ENCODE measurements around the gene DACT2. TPM values are rescaled to one million over a fixed set of nuclear protein-coding genes. Genes with fewer than 3 reads are reported as not detected.
"Not testable (repeated sequence)": the region's sequence is repeated elsewhere in the genome, so short reads cannot be mapped to it uniquely, and the experiment has no call there.

DACT2 gene
- total RNA-seq, 4 donors from 2014 or later: 0.24 TPM; not detected in 3

DNA sequence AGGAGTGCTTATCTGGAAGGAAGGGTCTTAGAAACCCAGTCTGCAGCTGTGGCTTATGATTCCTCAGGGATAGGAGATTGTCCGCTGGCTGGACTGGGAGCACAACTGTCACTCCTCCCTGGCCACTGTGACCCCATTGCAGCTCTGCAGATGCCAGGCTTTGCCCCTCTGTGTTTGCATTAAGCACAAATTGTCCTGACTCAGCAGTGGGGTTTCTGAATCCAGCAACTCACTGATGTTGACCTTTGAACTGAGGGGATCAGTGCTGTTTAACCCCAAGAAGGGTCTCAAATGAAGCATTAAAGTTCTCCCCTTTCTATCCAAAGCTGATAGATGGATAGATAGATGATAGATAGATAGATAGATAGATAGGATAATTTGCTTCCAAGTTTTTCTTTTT lies 29.5 kb downstream of the DACT2 start:
- H3K4me3 ChIP-seq: no peak overlapping the region
- intact Hi-C loops (cut with DNase I; ENCODE audit: low total_unique reads): no loop called here
- no peak for ATAC-seq
- TF ChIP-seq, protein P1, sequence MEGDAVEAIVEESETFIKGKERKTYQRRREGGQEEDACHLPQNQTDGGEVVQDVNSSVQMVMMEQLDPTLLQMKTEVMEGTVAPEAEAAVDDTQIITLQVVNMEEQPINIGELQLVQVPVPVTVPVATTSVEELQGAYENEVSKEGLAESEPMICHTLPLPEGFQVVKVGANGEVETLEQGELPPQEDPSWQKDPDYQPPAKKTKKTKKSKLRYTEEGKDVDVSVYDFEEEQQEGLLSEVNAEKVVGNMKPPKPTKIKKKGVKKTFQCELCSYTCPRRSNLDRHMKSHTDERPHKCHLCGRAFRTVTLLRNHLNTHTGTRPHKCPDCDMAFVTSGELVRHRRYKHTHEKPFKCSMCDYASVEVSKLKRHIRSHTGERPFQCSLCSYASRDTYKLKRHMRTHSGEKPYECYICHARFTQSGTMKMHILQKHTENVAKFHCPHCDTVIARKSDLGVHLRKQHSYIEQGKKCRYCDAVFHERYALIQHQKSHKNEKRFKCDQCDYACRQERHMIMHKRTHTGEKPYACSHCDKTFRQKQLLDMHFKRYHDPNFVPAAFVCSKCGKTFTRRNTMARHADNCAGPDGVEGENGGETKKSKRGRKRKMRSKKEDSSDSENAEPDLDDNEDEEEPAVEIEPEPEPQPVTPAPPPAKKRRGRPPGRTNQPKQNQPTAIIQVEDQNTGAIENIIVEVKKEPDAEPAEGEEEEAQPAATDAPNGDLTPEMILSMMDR (IDR thresholded peaks at IDR 0.05 in 4 of 5, conservative IDR thresholded peaks at IDR 0.05 in 1 of 5): no peak
- no peak for TF ChIP-seq POLR2A (IDR thresholded peaks at IDR 0.05)
- no peak for DNase-seq
- no peaks in the 10 kb centered on the region for H3K4me1 ChIP-seq
- no peak overlapping the region for H3K27ac ChIP-seq
- peaks cover 2 to 22% (median 4%) of the 10 kb centered on the region in 3 donors for H3K27me3 ChIP-seq
- in situ Hi-C loops (cut with MboI; ENCODE audit: low sequenced_read_pairs in 4 of 4): no loop called here
- no peaks in the 10 kb centered on the region for H3K9me3 ChIP-seq
- no peaks in the 10 kb centered on the region for H3K36me3 ChIP-seq

DNA sequence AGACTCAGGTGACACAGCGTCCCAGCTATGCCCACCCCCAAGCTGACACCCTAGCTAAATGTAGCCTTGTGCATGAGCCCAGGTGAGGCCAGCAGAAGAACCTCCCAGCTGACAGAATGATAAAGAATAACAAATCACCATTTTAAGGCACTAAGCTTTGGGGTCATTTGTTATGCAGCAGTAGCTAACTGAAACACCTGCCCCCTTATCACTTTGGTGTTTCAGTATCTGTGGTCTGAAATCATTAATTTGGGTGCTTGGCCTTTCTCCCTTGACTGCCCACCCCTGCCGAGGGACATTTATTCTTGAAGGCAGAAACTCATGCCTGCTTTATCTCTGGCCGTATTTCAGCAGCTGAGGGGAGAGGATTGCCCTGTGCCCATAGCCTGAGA lies 30.0 kb downstream of the DACT2 start:
- intact Hi-C loops (cut with DNase I; ENCODE audit: low total_unique reads) (no loop called here), in situ Hi-C loops (cut with MboI; ENCODE audit: low sequenced_read_pairs in 4 of 4) (no loop called here)
- DNase-seq (no peak), ATAC-seq (no peak)
- no peak for TF ChIP-seq POLR2A (IDR thresholded peaks at IDR 0.05)
- TF ChIP-seq, protein P1 (IDR thresholded peaks at IDR 0.05 in 4 of 5, conservative IDR thresholded peaks at IDR 0.05 in 1 of 5): no peak
- H3K27ac ChIP-seq: no peak overlapping the region
- H3K4me1 ChIP-seq: no peaks in the 10 kb centered on the region
- H3K36me3 ChIP-seq: no peaks in the 10 kb centered on the region
- no peak overlapping the region for H3K4me3 ChIP-seq
- no peaks in the 10 kb centered on the region for H3K9me3 ChIP-seq
- peaks cover 2 to 22% (median 4%) of the 10 kb centered on the region in 3 donors for H3K27me3 ChIP-seq

DNA sequence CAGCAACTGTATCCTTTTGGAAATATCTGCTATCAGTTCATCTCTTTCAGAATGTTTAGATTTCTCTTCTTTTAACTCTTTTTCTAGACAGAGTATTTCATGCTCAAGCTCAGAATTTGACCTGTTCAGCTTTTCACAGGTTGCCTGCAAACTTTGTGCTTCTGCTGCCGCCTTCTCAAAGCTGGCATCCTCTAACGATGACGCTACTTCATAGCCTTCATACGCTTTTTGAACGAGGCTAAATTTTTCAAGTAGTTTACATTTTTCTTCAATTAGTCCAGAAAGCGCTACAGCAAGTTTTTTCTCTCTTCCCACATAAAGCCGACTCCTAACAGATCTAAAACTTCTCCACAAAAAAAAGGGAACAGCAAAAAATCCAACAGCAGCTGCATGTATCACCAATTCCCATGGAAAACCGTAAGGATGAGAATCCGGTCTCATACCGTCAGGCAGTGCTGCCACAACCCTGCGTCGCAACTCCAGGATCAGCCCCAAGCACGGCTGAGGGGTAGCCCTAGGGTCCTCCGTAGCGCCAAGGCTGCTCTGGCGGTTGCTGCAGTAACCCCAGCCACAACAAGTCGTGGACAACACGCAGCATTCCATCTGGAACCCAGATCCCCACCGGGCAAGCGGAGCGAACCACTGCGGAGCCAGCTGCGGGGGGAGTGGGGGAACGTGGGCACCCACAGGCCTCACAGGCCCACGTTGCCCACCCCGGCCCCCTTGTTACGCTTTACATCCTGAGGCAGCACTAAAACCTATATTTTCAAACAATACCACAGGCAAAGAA lies 30.6 kb downstream of the DACT2 start:
- intact Hi-C loops (cut with DNase I; ENCODE audit: low total_unique reads): no loop called here
- DNase-seq: no peak
- Histone ChIP-seq H3K4me1 (no peaks in the 10 kb centered on the region), H3K27ac (no peak overlapping the region), H3K4me3 (no peak overlapping the region), H3K9me3 (no peaks in the 10 kb centered on the region), H3K27me3 (peaks cover 2 to 22% (median 4%) of the 10 kb centered on the region in 3 donors), H3K36me3 (no peaks in the 10 kb centered on the region)
- in situ Hi-C loops (cut with MboI; ENCODE audit: low sequenced_read_pairs in 4 of 4): no loop called here
- no peak for ATAC-seq
- TF ChIP-seq POLR2A (IDR thresholded peaks at IDR 0.05): no peak

DNA sequence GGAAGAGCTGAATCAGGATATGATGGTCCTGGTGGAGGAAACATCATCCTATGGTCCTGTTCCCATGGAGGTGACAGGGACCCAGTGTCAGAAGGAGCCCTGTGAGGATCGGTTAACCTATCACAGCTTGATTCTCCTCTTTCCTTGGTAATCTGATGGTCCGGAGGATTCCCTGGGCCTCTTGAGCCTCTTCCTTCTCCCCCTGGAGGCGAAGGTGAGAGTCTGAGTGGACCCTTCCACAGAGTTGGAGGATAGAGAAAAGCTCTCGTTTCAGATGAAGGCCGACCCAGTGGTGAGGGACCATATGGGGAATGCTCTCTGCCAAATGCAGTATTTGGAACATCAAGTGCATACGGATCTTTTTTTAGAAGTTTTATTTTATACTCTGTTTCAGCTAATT lies 32.1 kb downstream of the DACT2 start:
- in situ Hi-C loops (cut with MboI; ENCODE audit: low sequenced_read_pairs in 4 of 4); DNase-seq: not testable (repeated sequence)

DNA sequence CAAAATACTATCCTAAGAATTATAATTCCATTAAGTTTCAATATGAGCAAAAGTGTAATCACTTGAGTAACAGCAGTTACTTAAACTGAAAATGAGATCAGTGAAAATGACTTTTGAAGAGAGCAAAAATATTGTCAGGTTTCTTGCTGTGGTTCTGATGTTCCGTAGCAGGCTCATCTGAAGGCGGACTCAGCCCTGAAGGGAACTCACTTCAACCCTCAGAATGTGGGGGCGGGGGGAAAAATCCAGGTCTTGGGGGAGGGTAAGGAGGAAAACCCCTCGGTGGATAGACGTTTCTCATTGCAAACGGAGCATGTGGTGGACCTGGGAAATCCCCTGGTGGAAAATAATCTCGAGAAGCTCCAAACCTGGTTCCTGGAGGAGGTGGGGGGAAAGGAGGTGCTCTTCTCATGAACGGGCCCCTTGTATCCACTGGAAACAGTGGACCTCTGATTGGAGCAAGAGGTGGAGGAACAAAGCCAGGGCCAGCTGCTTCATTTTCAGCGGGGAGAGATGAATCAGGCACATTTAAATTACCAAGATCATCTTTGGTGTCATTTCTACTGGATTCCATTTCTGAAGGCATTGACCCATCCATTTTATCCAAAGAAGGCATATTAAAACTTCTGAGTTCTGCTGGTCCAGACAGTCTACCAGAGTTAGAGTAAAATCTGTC lies 32.7 kb downstream of the DACT2 start:
- H3K27ac ChIP-seq; H3K36me3 ChIP-seq; H3K9me3 ChIP-seq; H3K4me3 ChIP-seq; ATAC-seq; DNase-seq; in situ Hi-C loops (cut with MboI; ENCODE audit: low sequenced_read_pairs in 4 of 4); H3K4me1 ChIP-seq; intact Hi-C loops (cut with DNase I; ENCODE audit: low total_unique reads): not testable (repeated sequence)
- peaks cover 0 to 17% (median under 1%) of the 10 kb centered on the region in 3 donors for H3K27me3 ChIP-seq

More for the DNA sequence above, 32.1 kb downstream of the DACT2 start:
- H3K4me3 ChIP-seq; H3K9me3 ChIP-seq; intact Hi-C loops (cut with DNase I; ENCODE audit: low total_unique reads); H3K36me3 ChIP-seq; ATAC-seq; H3K27ac ChIP-seq; H3K4me1 ChIP-seq: not testable (repeated sequence)
- peaks cover 0 to 17% (median 4%) of the 10 kb centered on the region in 3 donors for H3K27me3 ChIP-seq

DNA sequence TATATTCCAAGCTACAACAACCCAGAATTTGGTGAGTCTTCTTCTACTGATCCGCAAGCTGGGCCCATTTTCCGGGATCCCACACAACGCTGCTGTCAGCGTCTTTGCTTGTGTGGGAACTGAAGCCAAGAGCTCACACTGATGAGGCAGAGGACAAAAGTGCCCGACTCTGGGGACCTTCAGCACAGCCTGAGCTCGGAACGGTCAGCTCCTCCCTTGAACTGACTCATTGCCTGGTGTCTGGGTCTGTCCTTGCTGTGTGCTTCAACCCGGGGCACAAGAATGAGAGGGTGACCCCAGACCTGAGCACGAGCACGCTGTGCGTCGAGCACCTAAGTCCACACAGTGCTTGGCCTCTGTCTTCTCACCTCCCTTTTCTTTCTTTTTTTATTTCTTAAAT lies 33.5 kb downstream of the DACT2 start:
- DNase-seq (no peak), ATAC-seq (no peak)
- in situ Hi-C loops (cut with MboI; ENCODE audit: low sequenced_read_pairs in 4 of 4): no loop called here
- intact Hi-C loops (cut with DNase I; ENCODE audit: low total_unique reads): no loop called here
- TF ChIP-seq, protein P1 (IDR thresholded peaks at IDR 0.05 in 4 of 5, conservative IDR thresholded peaks at IDR 0.05 in 1 of 5): no peak
- Histone ChIP-seq H3K4me1 (no peaks in the 10 kb centered on the region), H3K27me3 (peaks cover 0 to 17% (median 0%) of the 10 kb centered on the region in 3 donors), H3K9me3 (no peaks in the 10 kb centered on the region), H3K4me3 (no peak overlapping the region), H3K27ac (no peak overlapping the region), H3K36me3 (no peaks in the 10 kb centered on the region)

Measured in gastrocnemius medialis (tissue), 4 donors.